ENCODE measurements around the gene CTDSPL2.
A peak's percentile ranks its signal among the peaks of the same experiment; 100 is the strongest.
"Not testable (repeated sequence)": the region's sequence is repeated elsewhere in the genome, so short reads cannot be mapped to it uniquely, and the experiment has no call there.

Gene CTDSPL2

DNA sequence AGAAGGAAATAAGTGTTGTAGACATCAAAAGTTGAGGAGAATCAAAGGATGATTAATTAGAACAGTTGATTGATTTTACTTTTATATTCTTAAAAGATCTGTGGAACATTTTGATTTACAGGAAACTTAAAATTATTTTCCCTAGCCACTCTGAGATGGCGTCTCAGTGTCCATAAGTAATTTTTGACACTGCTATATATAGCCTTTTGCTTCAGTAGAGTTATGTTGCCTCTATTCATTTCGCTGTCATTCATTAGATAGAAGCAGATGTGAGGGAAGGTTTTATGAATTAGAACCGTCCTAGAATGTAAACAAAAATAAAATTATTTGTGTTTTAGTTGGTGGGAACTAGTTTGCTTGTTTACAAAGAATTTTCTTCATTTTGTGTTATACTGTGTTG is 58.5 kb downstream of the CTDSPL2 start:
- DNase-seq (ENCODE audit: low read depth) = no peak

DNA sequence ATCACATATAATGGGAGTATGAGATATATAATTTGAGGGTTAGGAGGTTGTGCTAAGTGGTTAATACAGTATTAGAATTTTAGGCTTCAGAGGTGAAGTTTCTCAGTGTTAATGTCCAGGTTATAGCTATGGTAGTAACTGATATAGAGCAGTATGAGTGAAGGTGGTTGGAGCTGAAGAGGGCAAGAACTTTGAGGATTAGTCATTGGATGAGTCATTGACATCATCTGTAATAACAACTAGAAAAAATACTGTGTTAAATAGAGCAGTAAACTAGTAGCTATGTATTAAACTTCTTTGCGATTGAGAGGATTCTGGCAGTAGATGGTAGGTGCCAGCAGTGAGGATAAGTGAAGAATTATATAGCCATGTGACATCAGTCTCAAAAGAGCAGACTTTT is 62.0 kb downstream of the CTDSPL2 start:
- no peak for DNase-seq (ENCODE audit: low read depth)

DNA sequence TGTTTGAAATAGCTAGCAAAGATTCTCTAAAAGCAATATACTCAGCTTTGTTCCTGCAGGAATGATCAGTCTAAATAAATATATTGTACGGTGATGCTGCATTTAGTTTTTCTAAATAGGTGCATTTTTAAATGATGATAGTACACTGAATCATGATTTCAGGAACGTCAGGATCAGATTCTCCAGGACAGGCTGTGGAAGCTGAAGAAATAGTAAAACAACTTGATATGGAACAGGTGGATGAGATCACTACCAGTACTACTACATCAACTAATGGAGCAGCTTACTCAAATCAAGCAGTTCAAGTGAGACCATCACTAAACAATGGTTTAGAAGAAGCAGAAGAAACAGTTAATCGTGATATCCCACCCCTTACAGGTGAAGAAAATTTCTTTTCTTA is 63.2 kb downstream of the CTDSPL2 start:
- DNase-seq (ENCODE audit: low read depth) = no peak

DNA sequence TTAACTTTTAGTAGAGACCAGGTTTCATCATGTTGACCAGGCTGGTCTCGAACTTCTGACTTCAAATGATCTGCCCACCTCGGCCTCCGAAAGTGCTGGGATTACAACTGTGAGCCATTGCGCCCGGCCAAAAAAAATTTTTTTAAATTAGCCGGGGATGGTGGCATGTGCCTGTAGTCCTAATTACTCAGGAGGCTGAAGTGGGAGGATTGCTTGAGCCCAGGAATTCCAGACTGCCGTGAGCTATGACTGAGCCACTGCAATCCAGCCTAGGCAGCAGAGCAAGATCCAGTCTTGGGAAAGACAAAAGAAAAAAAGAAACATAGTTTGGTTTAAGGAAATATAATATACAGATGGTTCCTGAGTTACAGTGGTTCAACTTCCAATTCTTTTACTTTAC is 64.6 kb downstream of the CTDSPL2 start:
- DNase-seq (ENCODE audit: low read depth) = no peak

DNA sequence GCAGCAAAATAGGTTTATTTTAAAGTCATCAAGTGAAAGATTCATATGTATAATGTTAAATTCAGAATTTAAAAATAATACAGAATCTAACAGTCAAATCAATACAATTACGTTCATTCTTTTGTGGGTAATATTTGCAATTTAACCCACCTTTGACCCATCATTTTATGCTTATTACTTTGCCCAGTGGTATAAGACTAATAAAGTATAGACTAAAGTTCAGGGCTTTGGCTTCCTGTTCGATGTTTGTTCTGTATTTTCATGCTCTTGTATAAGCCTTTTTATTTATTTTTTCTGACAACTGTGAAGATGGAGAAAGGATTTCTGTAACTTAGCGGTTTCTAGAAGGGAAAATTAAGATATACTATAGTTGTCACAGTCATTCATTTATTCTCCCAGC is 65.2 kb downstream of the CTDSPL2 start:
- DNase-seq (ENCODE audit: low read depth) = no peak

DNA sequence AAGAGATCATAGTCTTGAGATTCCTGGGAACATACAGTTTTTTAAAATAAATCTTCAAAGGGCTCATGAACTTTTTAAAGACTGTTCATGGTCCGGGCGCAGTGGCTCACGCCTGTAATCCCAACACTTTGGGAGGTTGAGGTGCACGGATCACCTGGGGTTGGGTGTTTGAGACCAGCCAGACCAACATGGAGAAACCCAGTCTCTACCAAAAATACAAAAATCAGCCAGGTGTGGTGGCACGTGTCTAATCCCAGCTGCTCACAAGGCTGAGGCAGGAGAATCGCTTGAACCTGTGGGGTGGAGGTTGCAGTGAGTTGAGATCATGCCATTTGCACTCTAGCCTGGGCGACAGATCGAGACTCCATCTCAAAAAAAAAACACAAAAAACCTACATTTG is 68.1 kb downstream of the CTDSPL2 start:
- no peak for DNase-seq (ENCODE audit: low read depth)

DNA sequence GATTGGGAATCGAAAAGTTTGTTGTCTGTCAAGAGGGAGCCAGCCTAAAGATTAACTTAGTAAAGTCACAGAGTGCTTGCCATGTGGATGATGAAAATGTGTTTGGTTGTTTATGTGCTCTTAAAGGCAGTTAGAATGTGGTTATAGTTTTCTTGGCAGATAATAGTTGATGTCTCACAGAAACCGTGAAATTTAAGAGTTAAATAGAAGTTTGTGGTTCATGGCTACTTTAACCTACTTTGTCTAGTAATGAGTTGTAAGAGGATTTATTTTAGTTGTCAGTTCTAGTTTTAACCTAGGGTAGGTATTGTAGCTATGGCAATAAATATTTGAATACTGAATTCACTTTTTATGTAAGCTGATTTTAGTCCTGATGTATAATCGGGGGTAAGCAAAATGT is 73.1 kb downstream of the CTDSPL2 start:
- no peak for DNase-seq (ENCODE audit: low read depth)

DNA sequence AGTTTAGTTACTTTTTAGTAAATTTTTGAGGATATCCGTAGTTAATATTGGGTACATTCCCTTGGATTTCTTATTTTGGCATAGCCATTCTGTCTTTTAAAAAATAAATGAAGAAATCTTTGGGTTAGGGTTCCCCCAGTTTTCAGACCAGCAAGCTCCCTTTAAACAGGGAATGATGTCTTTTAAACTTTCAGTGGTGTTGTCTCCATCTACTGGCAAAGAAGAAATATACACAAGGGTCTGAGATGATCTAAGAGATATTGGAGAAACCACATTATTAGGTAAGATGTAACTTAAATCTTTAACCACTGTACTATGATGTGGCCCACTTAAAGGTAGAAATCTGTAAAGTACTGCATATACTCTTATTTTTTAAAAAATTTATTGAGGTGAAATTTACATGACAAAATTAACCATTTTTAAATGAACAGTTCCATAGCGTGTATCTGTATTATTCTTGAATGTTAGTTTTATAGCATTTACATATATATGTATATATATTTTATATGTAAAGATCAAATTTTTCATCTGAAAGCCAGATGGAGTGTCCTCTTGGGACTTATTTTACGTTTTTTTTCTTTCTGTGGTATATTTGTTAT is 74.4 kb downstream of the CTDSPL2 start:
- no peak for DNase-seq (ENCODE audit: low read depth)

DNA sequence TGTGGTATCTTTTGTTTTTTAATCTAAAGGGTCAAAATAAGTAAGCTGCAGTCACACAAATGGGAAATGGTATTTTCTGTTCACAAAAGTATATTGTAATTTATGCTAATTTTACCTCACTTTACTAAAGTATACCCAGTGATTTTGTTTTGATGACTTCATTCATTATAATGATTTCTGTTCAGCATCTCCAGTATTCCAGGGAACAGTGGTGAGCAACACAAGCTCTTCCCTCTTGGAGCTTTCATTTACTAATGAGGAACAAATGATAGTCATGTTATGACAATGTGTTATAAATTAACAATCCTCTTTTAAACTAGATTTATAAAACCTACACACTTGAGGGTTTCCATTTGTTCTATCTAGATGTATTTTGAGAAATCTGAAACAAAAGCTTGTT is 89.0 kb downstream of the CTDSPL2 start:
- no peak for DNase-seq (ENCODE audit: low read depth)

DNA sequence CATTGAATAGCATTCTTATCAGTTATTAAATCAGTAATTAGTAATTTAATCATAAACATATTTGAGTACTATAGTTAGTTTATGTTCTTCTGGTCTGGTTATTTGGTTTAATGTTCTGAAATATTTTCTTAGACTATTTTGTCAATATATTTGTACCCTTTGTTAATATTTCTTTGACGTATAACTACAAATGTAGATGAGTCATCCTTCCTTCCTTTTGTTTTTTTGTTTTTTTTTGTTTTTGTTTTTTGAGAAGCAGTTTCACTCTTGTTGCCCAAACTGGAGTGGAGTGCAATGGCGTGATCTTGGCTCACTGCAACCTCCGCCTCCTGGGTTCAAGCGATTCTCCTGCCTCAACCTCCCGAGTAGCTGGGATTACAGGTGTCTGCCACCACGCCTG is 92.1 kb downstream of the CTDSPL2 start:
- DNase-seq (ENCODE audit: low read depth) = no peak

DNA sequence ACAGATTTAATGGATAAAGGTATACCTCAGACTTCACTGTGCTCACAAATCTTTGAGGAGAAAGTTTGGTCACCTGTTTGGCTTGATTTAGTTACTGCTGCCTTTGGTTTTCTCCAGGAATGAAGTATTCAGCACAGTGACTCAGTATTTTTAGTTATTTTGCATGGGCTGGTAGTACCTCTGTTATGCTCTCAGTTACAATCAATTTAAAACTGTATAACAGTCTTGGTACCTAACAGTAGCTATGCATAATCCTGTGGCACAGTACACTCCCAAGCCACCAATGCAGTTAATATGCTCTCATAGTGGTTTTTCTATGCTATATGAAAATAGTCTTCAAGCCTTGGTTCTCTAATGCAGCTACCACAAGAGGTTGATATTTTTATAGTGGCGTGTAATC is 97.6 kb downstream of the CTDSPL2 start:
- DNase-seq (ENCODE audit: low read depth) = no peak

DNA sequence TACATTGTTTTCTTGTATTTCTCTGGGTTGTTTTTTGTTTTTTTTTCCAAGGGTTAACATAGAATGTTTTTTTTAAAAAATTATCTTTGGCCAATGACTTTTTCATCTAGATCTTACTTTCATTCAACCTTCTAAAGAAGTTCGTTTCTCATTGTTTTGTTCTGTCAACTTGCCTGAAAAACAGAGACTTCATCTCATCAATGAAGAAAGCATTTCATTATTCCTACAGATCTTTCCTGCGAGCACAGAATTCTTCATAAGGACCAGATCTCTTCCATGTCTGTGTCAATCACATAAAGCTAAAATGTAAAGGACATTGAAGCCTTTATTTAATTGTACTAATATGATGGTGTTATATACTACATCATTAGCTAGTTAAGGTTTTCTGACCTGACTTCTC is 99.8 kb downstream of the CTDSPL2 start:
- no peak for DNase-seq (ENCODE audit: low read depth)

DNA sequence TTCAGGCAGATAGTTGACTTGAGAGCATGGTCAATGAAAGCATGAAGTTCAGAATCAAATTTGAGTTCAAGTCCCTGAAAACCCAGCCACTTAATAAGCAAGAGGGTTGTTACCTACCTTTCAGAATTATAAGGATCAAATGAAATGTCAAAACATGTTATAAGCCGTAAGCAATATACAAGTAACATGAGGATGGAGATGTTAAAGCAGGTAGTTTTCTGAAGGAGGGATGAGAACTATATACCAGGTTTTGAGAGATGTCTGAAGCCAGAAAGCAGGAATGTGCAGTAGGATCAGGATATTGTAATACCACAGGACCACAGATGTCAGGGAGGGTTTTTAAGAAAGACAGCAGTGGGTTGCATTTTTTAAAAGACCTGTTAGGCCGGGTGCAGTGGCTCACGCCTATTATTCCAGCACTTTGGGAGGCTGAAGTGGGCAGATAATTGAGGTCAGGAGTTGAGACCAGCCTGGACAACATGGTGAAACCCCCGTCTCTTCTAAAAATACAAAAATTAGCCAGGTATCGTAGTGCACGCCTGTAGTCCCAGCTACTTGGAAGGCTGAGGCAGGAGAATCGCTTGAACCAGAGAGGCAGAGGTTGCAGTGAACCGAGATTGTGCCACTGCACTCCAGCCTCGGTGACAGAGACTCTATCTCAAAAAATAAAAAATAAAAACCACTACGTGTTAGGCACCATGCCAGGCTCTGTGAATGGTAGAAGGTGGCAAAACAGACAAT is 102.6 kb downstream of the CTDSPL2 start:
- DNase-seq (ENCODE audit: low read depth) = no peak

DNA sequence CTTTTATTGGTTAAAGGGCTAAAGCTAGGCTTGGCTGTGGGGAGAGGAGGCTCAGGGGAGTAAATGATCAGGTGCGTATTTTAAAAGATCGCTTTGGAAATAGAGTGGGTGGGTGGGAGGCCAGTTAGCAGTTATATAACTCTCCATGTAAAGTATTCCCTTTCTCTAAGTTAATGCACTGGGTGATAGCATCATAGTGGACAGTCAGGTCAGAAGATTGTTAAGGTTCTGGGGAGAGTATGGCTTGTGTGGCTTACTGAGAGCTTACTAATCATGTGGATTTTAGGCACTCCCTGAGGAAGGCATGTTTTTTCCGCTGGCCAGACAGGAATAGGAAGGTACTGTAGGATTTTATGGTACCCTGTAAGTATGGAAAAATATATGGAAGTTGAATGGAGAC is 103.2 kb downstream of the CTDSPL2 start:
- no peak for DNase-seq (ENCODE audit: low read depth)

DNA sequence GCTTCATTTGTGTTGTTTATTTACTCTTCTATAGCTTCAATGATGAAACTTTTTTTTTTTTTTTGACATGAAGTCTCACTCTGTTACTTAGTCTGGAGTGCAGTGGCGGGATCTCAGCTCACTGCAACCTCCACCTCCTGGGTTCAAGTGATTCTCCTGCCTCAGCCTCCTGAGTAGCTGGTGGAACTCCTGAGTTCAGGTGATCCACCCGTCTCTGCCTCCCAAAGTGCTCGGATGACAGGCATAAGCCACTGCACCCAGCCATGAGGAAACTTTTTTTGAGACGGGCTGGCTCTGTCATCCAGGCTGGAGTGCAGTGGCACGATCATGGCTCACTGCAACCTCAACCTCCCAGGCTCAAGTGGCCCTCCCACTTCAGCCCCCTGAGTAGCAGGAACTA is 104.8 kb downstream of the CTDSPL2 start:
- DNase-seq (ENCODE audit: low read depth) = not testable (repeated sequence)

DNA sequence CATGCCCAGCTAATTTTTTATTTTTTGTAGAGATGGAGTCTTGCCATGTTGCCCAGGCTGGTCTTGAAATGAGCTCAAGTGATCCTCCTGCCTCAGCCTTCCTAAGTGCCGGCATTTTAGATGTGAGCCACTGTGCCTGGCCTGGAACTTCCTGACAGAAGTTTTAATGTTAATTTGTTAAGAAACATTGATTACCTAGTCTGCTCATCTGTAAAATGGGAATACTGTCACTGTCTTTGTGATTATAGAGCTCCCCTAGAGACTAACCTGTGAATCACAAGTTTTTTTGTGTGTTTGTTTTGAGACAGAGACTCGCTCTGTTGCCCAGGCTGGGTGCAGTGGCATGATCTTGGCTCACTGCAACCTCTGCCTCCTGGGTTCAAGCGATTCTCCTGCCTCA is 105.3 kb downstream of the CTDSPL2 start:
- no peak for DNase-seq (ENCODE audit: low read depth)

DNA sequence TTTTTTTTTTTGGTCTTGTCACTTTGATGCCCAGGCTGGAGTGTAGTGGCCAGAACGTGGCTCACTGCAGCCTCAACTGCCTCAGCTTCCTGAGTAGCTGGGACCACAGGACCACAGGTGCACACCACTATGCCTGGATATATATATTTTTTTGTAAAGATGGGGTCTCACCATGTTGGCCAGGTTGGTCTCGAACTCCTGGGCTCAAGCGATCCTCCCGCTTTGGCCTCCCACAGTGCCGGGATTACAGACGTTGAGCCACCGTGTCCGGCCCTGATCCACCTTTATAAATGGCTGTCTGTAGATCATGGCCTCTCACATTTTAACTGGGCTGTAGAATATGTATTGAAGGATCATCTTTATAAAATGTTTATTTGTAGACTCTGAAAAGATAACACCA is 107.7 kb downstream of the CTDSPL2 start:
- no peak for DNase-seq (ENCODE audit: low read depth)

DNA sequence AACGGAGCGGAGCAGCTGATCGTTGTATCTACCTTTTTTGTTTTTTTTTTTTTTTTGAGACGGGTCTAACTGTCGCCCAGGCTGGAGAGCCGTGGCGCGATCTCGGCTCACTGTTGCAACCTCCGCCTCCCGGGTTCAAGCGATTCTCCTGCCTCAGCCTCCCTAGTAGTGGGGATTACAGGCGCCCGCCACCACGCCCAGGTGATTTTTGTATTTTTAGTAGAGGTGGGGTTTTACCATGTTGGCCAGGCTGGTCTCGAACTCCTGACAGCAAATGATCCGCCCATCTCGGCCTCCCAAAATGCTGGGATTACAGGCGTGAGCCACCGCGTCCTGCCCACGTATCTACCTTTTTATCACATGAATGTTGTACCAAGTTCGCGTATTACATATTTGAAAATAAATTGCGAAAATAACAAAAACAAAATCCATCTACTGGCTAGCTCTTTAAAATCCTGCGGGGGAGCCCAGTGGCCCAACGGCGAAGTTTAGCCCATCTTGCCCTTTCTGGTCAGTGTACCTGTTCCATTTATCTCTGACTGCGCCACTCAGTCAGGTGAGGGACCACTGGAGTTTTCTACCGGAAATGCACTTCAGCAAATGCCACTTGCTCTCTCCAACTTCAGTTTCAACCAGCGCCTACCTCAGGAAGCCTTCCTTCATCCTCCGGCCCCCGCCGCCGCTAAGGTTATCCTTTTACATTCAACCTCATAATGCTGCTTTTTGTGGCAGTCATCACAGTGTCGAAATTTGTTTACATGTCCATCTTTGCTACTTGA is 108.3 kb downstream of the CTDSPL2 start:
- DNase-seq (ENCODE audit: low read depth) = no peak

DNA sequence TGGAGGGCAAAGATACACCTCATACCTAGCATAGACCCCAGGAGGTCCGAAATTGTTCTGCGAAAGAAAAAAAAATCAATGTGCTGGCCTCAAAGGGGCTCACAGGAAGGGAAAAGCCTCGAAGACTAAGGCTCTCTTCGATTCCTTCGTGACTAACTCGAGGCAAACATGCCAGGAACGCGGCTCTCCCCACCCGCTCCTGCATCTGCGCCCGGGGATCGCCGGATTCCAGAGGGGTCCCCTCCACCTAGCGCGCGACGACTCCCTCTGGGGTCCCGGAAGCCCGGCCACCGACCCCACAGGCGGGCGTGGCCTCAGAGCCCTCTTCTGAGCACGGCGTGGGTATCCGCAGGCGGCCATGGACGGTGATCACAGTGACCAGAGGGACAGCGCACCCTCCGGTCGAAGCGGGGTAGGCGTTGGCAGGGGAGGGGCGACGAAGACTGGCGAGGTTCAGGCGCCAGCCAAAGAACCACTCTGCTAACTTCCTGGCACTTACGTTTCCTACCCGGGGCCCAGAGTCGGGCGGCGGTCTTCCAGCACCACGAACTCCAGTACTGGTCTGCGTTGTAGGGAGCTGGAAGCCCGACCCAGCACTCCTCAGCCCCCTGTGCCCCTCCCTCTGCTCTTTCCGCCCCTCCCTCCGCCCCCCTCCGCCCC is 109.0 kb downstream of the CTDSPL2 start:
- DNase-seq (ENCODE audit: low read depth) = no peak

DNA sequence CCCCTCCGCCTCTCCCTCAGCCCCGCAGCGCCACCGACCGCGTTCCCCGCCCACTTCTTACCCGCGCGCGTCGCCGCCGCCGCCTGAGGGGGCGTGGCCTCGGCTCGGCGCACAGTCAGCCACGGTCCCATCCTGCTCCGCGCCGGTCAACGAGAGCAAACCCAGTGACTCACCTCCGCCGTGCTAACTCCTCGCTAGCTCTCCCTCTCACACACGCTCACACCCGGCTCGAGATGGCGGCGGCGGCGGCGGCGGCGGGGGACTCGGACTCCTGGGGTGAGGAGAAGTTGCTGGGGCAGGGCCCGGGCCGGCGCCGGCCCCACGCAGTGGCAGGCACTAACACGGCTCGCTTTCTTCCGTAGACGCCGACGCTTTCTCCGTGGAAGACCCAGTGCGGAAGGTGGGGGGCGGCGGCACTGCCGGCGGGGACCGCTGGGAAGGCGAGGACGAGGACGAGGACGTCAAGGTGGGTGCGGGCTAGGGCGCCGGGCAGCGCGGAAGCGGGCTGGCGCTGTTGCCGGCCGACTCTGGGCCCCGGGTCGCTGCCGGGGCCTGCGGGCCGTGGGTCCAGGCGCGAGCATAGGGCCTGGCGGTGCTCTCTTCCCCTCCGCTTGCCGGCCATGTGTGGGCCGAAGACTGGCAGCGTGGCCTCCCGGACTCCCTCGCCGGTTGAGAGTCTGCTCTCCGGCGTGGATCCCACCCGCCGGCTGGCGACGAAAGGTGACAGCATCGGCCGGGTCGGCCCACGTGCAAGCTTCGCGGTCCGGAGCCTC is 109.7 kb downstream of the CTDSPL2 start, which contains the start of gene EIF3J:
TSS of gene EIF3J (plus strand) at position 186 of the 773 bp plus-strand sequence. CDS start at position 234, 48 bp downstream.
- peak; percentile 93 for DNase-seq (ENCODE audit: low read depth)

DNA sequence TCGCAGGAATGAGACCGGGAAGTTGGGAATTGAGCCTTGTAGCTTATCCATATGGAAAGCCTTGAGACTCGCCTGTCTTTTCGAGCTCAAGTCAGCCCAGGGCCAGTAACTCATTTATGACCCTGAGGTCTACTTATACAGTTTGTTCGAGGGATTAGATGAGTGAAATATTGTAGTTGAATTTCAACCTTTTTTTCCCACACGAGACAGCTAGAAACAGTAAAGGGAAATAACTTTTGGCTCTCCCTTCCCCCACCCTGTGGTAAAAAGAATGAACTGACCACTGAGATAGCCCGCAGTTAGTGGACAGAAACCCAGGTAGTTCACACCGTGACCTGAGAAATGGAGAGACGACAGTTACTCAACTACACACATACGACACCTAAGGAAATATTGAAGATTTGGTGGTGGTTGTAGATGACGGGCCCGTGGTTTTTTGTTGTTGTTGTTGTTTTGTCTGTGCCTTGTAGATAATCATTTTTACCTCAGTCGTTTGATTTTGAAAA is 110.4 kb downstream of the CTDSPL2 start:
- no peak for DNase-seq (ENCODE audit: low read depth)

Measured in T follicular helper cell (primary cell).